Measurements from ENCODE around the gene MCRIP2.
A peak's percentile ranks its signal among the peaks of the same experiment; 100 is the strongest.

MCRIP2 gene

GRCh38 chr16:629833-630248 is 11.8 kb upstream of the MCRIP2 start:
- no peak for TF ChIP-seq CTCF (IDR thresholded peaks at IDR 0.05; ENCODE audit: unreplicated experiment in 3 of 3)
- H3K4me3 Mint-ChIP-seq, result peak overlapping the region in 1 of 3 experiments; percentile 59
- peaks cover 10% of the 10 kb centered on the region for H3K4me1 Mint-ChIP-seq
- peak overlapping the region in 1 of 3 experiments; percentile 76 for H3K27ac Mint-ChIP-seq
- H3K27me3 Mint-ChIP-seq (ENCODE audit: low read depth), result no peaks in the 10 kb centered on the region
- H3K9me3 Mint-ChIP-seq, result no peaks in the 10 kb centered on the region
- H3K36me3 Mint-ChIP-seq (ENCODE audit: low read depth), result peaks cover 13% of the 10 kb centered on the region

DNA sequence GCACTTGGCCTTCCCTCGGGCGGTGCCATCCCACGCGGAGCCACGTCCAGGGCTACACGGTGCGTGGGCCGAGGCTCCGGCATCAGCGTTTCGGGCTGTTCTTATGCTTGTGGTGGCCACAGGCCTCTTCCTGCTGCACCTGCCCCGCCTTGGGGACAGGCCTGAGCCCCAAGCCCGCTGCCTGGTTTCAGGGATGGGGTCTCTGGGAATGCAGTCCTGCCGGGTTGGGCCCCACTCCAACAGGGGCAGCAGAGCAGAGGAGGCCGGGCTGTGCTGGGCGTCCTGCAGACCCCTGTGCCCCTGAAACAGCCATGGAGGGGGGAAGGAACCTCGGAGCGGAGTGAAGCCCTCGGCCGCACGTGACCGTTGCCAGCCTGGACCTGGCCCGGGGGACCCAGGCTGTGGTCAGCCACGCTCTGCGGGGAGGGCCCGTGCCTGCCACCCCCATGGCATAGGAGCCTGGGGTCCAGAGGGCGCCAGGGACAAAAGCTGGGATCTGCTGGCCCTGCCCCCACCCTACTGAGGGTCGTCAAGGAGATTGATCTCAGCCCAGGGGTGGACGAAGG is 11.3 kb upstream of the MCRIP2 start:
- no peak for TF ChIP-seq CTCF (IDR thresholded peaks at IDR 0.05; ENCODE audit: unreplicated experiment in 3 of 3)
- Mint-ChIP-seq H3K27ac (peak overlapping the region in 1 of 3 experiments; percentile 76), H3K27me3 (ENCODE audit: low read depth) (no peaks in the 10 kb centered on the region)

GRCh38 chr16:630815-631405 is 10.7 kb upstream of the MCRIP2 start, which contains the start of gene WFIKKN1:
Gene WFIKKN1 (plus strand): TSS chr16:630985. CDS start chr16:631254, 269 bp downstream.
- H3K27me3 Mint-ChIP-seq (ENCODE audit: low read depth), result no peaks in the 10 kb centered on the region
- H3K4me3 Mint-ChIP-seq, result peak within 1 kb of the TSS in 2 of 3 experiments; percentile 56 to 71
- TF ChIP-seq CTCF (IDR thresholded peaks at IDR 0.05; ENCODE audit: unreplicated experiment in 3 of 3), result no peak
- no peaks in the 10 kb centered on the region for H3K9me3 Mint-ChIP-seq
- peaks cover 13% of the 10 kb centered on the region for H3K36me3 Mint-ChIP-seq (ENCODE audit: low read depth)
- H3K27ac Mint-ChIP-seq, result peak within 1 kb of the TSS in 1 of 3 experiments; percentile 76
- peaks cover 10% of the 10 kb centered on the region for H3K4me1 Mint-ChIP-seq

More for the DNA sequence above, 11.3 kb upstream of the MCRIP2 start:
- Mint-ChIP-seq H3K9me3 (no peaks in the 10 kb centered on the region), H3K36me3 (ENCODE audit: low read depth) (peaks cover 13% of the 10 kb centered on the region), H3K4me3 (peak overlapping the region in 1 of 3 experiments; percentile 51), H3K4me1 (peaks cover 10% of the 10 kb centered on the region)

DNA sequence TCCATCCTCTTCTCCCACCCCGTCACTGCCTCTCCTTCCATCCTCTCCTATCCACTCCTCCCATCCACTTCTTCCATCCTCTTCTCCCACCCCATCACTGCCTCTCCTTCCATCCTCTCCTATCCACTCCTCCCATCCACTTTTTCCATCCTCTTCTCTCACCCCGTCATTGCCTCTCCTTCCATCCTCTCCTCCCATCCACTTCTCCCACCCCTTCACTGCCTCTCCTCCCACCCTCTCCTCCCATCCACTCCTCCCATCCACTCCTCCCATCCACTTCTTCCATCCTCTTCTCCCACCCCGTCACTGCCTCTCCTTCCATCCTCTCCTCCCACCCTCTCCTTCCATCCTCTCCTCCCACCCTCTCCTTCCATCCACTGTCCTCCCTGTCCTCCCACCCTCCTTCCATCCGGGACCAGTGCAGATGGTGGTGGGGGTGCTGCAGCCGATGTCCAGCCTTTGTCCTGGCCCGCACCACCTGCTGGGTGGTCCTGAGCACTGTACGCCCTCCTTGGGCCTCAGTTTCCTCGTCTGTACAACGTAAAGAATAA is 9.7 kb upstream of the MCRIP2 start:
- no peak for TF ChIP-seq CTCF (IDR thresholded peaks at IDR 0.05; ENCODE audit: unreplicated experiment in 3 of 3)
- peaks cover 5% of the 10 kb centered on the region for H3K27me3 Mint-ChIP-seq (ENCODE audit: low read depth)
- peak overlapping the region; percentile 30 to 71 (median 56) for H3K4me3 Mint-ChIP-seq
- H3K36me3 Mint-ChIP-seq (ENCODE audit: low read depth), result peaks cover 8% of the 10 kb centered on the region
- H3K4me1 Mint-ChIP-seq, result peaks cover 14% of the 10 kb centered on the region
- H3K9me3 Mint-ChIP-seq, result no peaks in the 10 kb centered on the region
- H3K27ac Mint-ChIP-seq, result peak overlapping the region in 1 of 3 experiments; percentile 59

DNA sequence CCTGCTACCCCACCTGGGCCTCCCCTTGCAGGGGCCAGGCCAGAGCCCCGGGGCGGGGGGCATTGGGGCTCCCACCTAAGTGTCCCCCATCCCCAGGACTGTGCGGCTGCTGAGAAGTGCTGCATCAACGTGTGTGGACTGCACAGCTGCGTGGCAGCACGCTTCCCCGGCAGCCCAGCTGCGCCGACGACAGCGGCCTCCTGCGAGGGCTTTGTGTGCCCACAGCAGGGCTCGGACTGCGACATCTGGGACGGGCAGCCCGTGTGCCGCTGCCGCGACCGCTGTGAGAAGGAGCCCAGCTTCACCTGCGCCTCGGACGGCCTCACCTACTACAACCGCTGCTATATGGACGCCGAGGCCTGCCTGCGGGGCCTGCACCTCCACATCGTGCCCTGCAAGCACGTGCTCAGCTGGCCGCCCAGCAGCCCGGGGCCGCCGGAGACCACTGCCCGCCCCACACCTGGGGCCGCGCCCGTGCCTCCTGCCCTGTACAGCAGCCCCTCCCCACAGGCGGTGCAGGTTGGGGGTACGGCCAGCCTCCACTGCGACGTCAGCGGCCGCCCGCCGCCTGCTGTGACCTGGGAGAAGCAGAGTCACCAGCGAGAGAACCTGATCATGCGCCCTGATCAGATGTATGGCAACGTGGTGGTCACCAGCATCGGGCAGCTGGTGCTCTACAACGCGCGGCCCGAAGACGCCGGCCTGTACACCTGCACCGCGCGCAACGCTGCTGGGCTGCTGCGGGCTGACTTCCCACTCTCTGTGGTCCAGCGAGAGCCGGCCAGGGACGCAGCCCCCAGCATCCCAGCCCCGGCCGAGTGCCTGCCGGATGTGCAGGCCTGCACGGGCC is 8.9 kb upstream of the MCRIP2 start:
- Mint-ChIP-seq H3K9me3 (no peaks in the 10 kb centered on the region), H3K36me3 (ENCODE audit: low read depth) (peaks cover 7% of the 10 kb centered on the region), H3K4me3 (no peak overlapping the region), H3K27ac (no peak overlapping the region), H3K27me3 (ENCODE audit: low read depth) (peaks cover 5% of the 10 kb centered on the region), H3K4me1 (peaks cover 14% of the 10 kb centered on the region)
- TF ChIP-seq CTCF (IDR thresholded peaks at IDR 0.05; ENCODE audit: unreplicated experiment in 3 of 3), result no peak

All from nephron (organoid).